GM04504 (cell line): ENCODE data around the gene ADGRL3.
"Not testable (repeated sequence)": the region's sequence is repeated elsewhere in the genome, so short reads cannot be mapped to it uniquely, and the experiment has no call there.

ENCODE experiments used
- DNase-seq: peaks from one replicate; pipeline ENCODE4 v3.0.0-alpha.2; 2012; ENCODE audit warnings: low read depth

Gene ADGRL3

DNA sequence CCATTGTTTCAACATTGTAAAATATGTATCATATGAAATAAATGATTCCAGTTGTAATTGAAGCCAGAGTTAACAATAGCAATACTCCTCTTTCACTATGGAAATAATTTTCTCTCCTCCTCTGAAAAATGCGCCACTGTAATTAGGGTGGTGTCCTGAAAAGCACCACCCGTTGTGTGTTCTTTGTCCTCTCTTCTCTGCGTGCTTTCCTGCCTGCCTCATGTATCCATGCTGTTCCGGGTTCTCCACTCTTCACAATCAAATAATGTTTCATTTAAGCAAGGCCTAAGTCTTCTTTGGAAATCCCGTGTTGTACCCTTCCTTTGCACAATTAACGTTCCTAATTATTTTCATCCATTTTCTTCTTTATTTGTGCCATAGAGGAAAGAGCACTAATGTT lies 293.3 kb downstream of the ADGRL3 start:
- DNase-seq: no peak

DNA sequence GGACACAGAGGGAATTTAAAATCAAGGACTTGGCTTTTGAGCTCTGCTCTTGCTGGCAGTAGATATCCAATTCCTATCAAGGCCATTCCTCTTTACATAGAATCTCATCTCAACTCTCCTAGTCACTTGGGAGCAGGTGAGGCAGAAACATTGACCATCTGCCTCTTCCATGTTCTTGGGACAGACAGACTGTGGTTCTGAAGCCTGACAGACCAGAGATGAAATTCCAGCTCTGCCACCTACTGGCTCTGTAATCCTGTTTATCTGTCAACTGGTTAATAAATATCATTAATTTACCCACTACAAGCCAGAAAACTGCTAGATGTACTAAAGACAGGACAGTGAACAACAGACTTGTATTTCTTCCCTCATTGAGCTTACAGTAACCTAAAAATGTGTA lies 300.8 kb downstream of the ADGRL3 start:
- DNase-seq: no peak

DNA sequence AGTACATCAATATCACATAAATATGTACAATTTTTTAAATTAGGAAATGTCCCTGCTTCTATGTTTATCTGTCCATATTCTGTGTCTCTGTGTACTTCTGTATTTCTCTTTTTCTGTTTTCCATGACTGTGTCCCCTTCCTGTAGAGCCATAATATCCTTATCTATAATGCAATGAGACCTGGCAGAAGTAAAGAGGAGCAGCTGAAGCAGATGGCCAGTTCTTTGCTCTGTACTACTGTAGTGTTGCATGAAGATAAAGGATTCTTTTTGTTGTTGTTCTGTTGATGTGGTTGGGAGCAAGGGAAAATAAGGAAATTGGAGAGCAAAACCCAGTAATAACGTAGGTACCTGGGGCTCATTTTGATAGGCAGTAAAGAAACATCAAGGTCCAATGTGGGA lies 301.7 kb downstream of the ADGRL3 start:
- DNase-seq: no peak

DNA sequence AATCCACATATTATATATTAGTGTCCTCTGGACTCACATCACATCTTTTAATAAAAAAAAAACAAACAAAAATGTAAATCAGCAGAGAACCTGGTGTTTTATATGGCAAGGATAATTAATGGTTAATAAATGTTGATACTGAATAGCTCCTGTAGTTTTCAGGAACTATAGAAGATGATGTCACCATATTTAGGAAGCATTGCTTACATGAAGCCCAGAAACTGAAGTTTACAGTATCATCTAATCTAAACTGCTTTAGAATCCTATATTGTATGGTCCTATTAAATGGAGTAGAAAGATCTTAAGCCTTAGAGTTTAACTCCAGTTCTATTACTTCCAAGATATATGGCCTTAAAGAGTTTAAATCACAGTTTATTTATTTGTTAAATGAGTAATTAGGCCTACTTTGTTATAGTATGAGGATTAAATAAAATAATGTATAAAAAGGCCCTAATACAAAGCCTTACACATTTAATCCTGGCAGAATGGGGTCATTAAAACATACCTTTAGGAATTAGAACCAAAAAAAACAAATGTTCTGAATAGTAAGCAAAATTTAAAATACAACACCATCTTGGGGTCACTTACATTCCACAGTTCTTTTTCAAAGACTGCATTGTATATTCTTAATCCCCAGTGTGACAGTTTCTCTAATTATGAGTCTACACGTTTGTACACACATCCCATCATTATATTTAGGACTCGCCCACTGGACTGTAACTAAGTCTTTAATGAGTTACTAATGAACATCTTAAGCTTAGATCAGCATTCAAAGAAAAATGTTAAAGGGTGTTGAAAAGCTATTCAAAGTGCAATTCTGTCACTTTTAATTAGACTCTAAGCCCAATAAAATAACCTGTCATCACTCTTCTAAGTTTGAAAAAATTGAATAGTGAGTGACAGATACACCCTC lies 305.9 kb downstream of the ADGRL3 start:
- no peak for DNase-seq

DNA sequence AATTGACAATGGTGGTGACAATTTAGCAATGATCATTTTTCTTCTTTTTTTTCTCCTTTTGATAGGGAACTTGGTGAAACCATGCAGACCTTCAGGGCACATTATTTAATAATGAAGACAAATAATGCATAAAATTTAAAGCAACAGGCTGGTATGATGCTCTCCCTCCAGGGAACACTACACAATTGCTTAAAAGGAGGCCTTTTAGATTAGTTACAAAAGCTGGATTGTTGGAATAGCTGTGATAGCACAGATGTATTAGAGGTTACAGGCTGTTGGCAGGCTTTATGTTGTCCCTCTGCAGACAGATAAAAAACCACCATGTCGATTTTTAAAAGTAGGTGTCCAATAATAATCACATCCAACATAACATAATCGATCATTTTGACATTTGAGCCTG lies 307.0 kb downstream of the ADGRL3 start:
- DNase-seq: no peak

DNA sequence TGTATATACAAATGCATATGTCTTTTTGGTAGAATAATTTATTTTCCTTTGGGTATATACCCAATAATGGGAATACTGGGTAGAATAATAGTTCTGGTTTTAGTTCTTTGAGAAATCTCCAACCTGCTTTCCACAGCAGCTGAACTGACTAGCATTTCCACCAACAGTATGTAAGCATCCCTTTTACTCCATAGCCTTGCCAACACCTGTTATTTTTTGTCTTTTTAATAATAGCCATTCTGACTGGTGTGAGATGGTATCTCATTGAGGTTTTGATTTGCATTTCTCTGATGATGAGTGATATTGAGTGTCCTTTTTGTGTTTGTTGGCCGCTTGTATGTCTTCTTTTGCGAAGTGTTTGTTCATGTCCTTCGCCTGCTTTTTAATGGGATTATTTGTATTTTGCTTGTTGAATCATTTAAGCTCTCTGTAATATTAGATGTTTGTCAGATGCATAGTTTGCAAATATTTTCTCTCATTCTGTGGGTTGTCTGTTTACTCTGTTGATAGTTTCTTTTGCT lies 309.7 kb downstream of the ADGRL3 start:
- not testable (repeated sequence) for DNase-seq

DNA sequence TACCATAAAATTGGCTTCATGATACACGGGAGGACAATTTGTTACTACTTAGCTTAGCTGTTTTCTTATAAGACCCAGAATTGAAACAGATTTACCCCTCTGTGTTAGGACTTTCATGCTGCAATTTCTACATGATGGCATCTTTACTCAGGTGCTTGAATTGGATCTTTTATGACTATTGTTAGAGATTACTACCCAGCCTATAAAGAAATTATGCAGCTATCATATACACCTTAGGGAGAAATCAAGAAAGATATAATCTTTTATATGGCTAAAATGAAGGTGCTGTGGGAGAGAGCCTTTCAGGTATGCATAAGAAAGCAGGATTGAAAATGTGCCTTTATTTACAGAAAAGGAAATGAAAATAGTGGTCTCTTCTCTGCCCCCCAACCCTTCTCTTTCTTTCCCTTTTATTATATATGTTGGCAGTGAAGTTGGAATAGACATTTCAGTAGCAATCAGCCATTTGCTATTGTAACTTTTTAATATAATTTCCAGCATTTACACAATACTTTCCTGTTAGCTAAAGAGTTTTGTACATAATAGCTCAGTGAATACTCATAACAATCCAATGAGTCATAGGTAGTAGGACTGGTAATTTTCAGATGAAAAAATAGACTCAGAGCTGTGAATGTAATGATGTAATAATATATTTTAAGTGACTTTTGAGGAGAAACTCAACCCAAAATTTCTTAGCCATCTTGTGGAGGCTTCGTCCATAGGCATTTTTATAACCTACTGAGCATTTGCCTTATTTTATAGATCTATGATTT lies 311.8 kb downstream of the ADGRL3 start:
- DNase-seq: peak; percentile 6

DNA sequence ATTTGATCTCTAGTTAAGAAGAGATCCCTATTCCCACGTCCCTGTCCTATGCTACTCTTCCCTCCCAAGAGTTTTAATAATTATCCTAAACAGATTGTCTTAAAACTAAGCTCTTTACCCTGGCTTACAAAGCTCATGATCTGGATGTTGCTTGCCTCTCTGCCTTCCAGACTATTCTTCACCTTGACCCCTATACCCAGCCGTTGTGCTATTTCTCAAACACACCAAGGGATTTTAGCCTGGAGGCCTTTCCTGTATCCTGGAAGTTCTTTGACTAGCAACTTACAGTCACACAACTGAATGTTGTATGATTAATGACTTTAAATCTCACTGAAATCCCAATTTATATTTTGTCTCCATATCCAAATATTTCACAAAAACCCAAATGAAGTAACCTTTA lies 314.9 kb downstream of the ADGRL3 start:
- no peak for DNase-seq

DNA sequence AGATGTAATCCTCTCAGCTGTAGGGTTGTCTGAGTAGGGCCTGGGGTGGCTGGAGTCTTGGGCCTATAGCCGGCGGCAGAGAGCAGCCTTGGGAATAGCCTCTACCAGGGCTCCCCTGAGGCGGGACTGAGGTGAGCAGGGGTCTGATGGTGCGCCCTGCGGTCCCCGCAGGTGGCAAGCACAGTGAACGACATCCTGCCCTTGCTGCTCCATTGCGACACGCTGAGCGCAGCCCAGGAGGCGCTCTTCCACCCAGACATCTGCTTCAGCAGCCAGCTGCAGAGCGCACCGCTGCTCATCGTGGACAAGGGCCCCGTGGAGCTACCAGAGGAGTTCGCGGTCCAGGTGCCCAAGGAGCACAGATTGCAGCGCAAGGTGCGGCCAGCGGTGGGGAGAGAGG lies 317.0 kb downstream of the ADGRL3 start:
- no peak for DNase-seq

DNA sequence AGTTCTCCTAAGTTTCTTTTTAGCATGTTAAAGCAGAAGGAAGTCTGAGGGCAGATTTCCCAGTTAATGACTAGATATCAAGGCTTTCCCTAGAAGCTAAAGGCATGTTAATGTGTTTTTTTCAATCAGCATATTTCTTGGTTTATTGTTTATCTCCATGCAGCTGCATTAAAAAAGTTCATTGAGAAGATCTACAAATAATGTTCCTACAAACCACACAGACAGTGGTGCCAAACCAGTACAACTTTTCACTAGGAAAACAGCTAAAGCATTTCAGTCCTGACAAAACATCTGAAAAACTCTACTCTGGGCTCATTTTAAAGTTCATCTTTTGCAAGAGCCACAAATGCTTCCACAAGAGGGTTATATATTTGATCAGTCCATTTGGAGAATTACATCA lies 320.0 kb downstream of the ADGRL3 start:
- DNase-seq: no peak

DNA sequence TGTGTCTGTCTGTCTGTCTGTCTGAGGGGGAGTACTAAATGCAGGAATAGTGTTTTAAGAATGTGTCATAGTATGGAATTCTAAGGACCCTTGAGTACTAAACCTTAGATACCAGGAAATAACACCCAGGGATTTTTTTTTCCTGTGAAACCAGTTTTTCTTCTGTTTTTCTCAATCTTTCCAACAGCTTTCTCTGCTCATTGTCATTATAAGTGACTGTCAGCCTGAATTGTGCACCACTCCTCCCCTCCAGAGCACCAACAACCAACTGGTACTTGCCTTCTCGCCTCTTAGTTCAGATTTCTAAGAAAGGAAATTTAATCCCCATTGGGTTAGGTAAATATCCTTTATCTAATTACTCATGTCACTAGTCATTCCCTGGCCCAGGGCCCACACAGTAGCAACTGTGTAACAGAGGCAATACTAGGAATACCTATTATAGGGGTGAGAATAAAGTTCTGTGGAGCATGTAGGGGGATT lies 320.6 kb downstream of the ADGRL3 start:
- DNase-seq: no peak

DNA sequence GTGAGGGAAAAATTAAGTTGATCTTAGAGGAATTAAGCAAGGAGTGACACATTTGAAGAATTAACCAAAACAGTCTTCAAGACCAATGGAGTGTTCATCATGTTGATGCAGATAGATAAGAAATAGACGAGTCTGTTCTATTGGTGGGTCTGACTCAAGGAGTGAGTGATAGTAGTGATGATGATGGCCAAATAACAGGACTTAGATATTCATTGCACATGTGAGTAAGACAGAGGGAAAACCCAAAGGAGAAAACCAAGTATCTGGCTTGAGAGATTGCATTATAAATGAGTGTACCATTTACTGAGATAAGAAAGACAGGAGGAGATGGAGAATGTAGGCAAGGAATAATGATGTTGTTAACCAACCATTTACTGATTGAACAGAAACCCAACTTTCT lies 321.3 kb downstream of the ADGRL3 start:
- DNase-seq: no peak

DNA sequence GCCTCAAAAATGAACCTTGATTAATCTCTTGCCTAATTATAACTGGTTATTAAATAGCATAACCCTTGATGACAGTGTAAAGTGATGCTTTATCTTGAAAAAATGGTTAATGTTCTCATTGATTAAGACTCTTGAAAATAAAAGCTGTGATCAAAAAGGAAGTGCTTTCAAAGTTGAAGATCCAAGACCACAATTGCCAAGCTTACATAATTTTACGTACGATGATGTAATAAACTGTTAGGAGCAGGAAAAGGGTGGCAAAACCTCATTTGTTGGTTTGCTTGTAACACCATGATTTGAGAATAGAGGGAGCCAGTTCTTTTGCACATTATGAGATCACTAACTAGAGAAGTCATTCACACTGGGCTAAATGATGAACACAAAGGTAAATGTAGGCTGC lies 322.2 kb downstream of the ADGRL3 start:
- no peak for DNase-seq

DNA sequence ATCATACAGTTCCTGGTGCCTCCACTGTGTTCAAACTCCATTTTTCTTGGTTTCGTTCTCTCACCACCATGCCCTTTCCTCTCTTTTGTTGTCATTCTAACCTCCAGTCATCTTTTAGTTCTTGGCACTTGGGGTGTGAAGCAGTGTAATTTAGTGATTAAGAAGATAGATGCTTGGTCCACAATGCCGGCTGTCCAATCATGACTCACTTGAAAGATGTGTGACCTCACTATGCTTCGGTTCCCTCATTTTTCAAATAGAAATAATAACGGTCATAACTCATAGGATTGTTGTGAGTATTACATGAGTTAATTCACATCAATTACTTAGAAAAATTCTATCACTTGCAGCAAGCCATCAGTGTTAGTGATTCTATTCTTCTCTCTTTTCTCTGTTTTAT lies 327.8 kb downstream of the ADGRL3 start:
- DNase-seq: no peak

DNA sequence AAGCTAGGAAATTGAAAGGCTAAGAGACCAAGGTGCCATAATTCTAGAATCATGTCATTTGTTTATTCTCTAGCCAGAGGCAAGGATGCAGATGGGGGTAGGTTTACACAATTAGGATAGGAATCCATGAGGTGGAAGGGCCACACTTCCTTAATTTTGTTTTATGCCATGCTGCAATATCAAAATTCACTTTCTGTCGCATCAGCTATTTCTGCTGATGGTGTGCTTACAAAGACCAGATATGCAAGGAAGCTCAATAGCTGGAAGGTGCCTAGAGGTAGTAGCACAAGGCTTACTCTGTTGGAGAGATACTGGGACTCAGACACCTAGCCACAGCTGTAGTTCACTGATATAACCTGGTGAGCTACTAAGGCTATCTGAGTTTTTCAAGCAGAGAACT lies 328.5 kb downstream of the ADGRL3 start:
- no peak for DNase-seq

DNA sequence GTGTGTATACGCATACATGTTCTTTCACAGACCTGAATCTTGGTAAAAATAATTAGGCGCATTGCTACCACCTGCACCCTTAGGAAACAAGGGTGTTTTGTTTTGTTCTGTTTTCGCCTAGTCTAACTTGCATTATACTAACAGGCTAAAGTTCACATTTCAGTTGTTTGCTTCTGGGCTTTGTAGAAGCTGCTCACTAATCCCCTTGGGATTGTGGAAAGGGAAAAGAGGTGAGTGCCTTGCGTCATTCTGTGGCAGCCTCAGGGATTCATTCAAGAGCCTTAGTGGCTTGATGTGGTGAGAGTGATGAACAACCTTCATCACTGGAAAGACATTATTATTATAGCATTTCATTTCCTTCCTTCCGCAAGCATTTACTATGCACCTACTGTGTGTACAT lies 331.1 kb downstream of the ADGRL3 start:
- no peak for DNase-seq

DNA sequence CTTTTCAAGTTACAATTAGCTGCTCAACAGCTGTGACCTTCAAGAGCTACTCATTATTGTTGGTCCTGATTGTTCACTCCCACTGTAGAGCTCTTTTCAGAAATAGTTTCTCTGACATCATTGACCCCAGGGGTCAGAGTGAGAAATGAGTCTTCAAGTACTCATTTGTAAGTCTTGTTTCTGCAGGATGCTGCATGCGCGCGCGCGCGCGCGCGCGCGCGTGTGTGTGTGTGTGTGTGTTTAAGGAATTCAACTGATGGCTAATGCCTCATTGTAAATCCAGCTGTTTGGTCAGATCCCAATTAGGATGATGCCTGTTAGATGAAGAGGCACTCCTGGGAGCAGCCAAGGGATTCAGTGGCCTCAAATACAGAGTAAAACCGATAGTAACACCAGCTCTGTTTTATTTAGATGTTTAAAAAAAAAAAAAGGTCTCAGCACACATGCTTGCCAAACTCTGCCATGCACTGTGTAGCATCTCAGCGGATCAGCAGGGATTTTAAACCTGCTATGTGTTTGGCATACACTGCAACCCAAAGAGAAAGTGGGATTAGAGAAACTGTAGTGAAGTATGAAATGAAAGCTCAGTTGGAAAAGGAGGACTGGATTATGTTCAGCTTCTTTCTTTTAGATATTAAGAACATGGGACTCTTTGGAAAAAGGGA lies 332.3 kb downstream of the ADGRL3 start:
- DNase-seq: no peak

DNA sequence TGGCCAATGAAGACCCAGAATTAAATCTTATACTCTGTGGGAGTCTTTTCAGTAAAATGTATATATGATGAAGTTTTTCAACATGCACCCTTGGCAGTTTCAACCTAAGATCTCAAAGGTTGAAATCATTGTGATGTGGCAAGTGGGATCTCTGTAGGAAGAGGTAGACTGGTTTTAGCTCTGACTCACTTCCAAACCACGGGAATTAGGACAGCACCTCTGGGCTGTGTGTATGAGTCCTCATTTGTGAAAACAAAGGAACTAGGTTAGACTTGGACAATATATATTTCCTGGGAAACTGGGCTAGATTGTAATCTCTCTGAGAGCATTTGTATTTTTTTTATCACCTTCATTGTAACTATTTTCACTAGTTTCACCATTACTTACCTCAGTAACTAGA lies 333.0 kb downstream of the ADGRL3 start:
- DNase-seq: no peak

DNA sequence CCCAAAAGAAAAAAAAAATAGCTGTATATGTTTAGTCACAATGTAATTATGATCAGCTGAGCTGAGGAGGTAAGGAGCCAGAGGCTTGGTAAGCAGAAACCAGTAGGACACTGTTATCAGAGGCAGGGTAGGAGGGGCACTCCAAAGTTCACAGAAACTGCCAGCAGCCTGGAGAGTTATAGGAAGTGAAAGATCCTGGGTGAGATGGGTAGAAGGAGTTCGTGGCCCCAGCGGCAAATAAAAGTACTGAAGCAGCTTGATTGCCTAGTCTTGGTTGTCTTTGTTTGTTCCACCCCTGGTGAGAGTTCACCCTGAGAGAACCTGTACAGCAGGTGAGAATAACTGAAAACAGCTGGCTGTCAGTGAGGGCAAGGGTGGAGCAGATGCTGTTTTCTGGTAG lies 340.8 kb downstream of the ADGRL3 start:
- no peak for DNase-seq

DNA sequence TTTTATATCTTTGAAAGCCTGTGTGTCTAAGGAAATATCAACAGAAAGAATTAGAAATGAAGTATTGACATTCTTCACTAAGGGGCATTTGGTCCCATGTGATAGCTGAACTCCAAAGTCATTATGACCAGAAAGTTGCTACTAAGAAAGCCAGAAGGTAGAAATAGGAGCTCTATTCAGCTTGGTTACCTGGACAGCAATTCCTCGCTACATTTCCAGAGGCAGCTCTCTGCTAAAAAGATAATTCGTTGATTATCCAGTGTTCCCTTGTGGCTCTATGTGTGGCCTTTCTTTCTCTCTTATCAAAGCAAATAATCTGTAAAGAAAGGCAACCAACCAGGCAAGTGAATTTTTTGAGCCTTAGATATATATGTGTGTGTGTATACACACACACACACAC lies 341.3 kb downstream of the ADGRL3 start:
- no peak for DNase-seq

DNA sequence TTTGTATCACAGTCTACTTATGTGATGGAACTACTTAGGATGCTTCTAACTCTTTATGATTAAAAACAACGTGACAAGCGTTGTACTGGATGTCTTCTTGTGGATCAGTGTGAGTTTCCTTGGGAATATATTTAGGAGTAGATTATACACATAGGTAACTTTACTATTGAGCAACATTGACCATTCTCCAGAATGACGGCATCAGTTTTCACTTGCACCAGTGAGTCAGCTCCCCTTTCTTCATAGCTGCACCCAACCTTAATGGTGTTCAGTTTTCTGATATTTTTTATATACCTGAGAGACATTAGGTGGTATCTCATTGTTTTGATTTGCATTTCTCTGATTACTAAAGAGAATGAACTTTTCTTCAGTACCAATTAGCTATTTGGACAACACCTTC lies 343.9 kb downstream of the ADGRL3 start:
- DNase-seq: no peak

DNA sequence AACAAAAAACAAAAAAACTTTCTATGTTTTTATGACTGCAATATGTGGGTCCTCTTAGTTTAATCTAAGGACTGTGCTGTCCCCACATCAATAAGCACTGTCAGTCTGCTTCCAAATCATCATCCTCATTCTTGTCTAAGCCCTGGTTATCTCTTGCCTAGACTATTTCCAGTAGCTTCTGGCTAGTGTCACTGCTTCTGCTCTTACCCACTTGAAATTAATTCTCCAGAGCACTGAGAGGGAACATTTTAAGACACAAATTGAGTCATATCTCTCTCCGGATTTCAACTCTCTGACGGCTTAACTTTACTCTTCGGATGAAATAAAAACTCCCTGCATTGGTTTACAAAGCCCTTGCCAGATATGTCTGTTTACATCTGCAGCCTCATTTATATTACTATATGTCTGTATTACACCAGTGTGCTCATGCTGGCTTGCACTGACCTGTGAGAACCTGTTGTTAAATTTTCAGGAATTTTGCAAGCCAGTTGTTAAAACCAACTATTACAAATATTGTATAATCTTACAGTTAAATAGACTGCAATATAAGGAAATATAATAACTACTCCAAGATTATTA lies 345.9 kb downstream of the ADGRL3 start:
- DNase-seq: no peak
